Neuronal stem cell (in vitro differentiated cells): Measurements from ENCODE around the gene ISCA2.
A peak's percentile ranks its signal among the peaks of the same experiment; 100 is the strongest.

ENCODE experiments used
- DNase-seq: peaks from one replicate; pipeline ENCODE4 v3.0.0-alpha.2; 2013; ENCODE audit warnings: low spot score
- H2AFZ ChIP-seq: one replicate; pipeline ENCODE4 v1.6.1; 2013; ENCODE audit warnings: mild to moderate bottlenecking, low read length, inconsistent platforms
- H2AK5ac ChIP-seq: 2 replicates; pipeline ENCODE4 v1.6.1; 2013; ENCODE audit warnings: low read depth, mild to moderate bottlenecking, inconsistent platforms, low read length, moderate library complexity, mixed read lengths
- H2BK120ac ChIP-seq: 2 replicates; pipeline ENCODE4 v1.6.1; 2013; ENCODE audit warnings: low read depth, mild to moderate bottlenecking, inconsistent platforms, low read length, moderate library complexity, mixed read lengths
- H2BK12ac ChIP-seq: one replicate; pipeline ENCODE4 v1.6.1; 2013; ENCODE audit warnings: low read length, inconsistent platforms
- H2BK15ac ChIP-seq: 2 replicates; pipeline ENCODE4 v1.6.1; 2013; ENCODE audit warnings: mild to moderate bottlenecking, low read length, inconsistent platforms, mixed read lengths
- H2BK5ac ChIP-seq: one replicate; pipeline ENCODE4 v1.6.1; 2013; ENCODE audit warnings: inconsistent platforms, mild to moderate bottlenecking, low read length, moderate library complexity
- H3K14ac ChIP-seq: one replicate; pipeline ENCODE4 v1.6.1; 2013; ENCODE audit warnings: low read length, inconsistent platforms
- H3K18ac ChIP-seq: 2 replicates; pipeline ENCODE4 v1.6.1; 2013; ENCODE audit warnings: low read length, inconsistent platforms
- H3K23ac ChIP-seq: 2 replicates; pipeline ENCODE4 v1.6.1; 2013; ENCODE audit warnings: low read depth, mild to moderate bottlenecking, mixed read lengths, low read length, inconsistent platforms; ENCODE audit not compliant: poor library complexity
- H3K27ac ChIP-seq: replicated peaks from 3 replicates; pipeline ENCODE4 v1.5.1; 2013; ENCODE audit warnings: low read length, inconsistent platforms
- H3K27me3 ChIP-seq, 3 experiments: 2 replicates each; pipeline ENCODE4 v1.6.1; 2013; ENCODE audit warnings: low read length in 3 of 3, mild to moderate bottlenecking in 2 of 3, inconsistent platforms in 1 of 3, low read depth in 1 of 3, mixed read lengths in 1 of 3, moderate library complexity in 1 of 3; ENCODE audit not compliant: control insufficient read depth in 3 of 3, insufficient read depth in 3 of 3
- H3K36me3 ChIP-seq, 2 donors: replicated peaks in 1 of 2; 2 replicates each; pipeline ENCODE4 v1.6.1; 2013; ENCODE audit warnings: low read length in 2 of 2; ENCODE audit not compliant: control insufficient read depth in 2 of 2, insufficient read depth in 2 of 2
- H3K4ac ChIP-seq: 2 replicates; pipeline ENCODE4 v1.6.1; 2013; ENCODE audit warnings: inconsistent platforms, mild to moderate bottlenecking, low read length, moderate library complexity
- H3K4me1 ChIP-seq, 2 donors: 1 replicate in 1 of 2; 2 replicates in 1 of 2; pipeline ENCODE4 v1.6.1; 2013; ENCODE audit warnings: low read length in 2 of 2, low read depth in 1 of 2; ENCODE audit not compliant: control insufficient read depth in 2 of 2, insufficient read depth in 1 of 2
- H3K4me2 ChIP-seq: one replicate; pipeline ENCODE4 v1.6.1; 2013; ENCODE audit warnings: mild to moderate bottlenecking, low read length, inconsistent platforms; ENCODE audit not compliant: insufficient read depth, poor library complexity, severe bottlenecking
- H3K4me3 ChIP-seq, 2 donors: 2 replicates each; pipeline ENCODE4 v1.5.1; 2013; ENCODE audit warnings: low read length in 2 of 2, mild to moderate bottlenecking in 2 of 2, inconsistent platforms in 1 of 2, moderate library complexity in 1 of 2
- H3K79me1 ChIP-seq: one replicate; pipeline ENCODE4 v1.6.1; 2013; ENCODE audit warnings: low read depth, mild to moderate bottlenecking, inconsistent platforms, low read length, moderate library complexity
- H3K9ac ChIP-seq: one replicate; pipeline ENCODE4 v1.6.1; 2013; ENCODE audit warnings: mild to moderate bottlenecking, low read depth, low read length, inconsistent platforms; ENCODE audit not compliant: poor library complexity
- H3K9me3 ChIP-seq, 2 donors: replicated peaks in 1 of 2; 2 replicates each; pipeline versions ENCODE3 to v1.6.1; 2013; ENCODE audit warnings: low read length in 2 of 2, mild to moderate bottlenecking in 2 of 2, inconsistent platforms in 1 of 2, low read depth in 1 of 2, mixed read lengths in 1 of 2, moderate library complexity in 1 of 2; ENCODE audit not compliant: control insufficient read depth in 2 of 2, insufficient read depth in 1 of 2
- H4K8ac ChIP-seq: one replicate; pipeline ENCODE4 v1.6.1; 2013; ENCODE audit warnings: low read depth, mild to moderate bottlenecking, inconsistent platforms, low read length, moderate library complexity
- H4K91ac ChIP-seq: one replicate; pipeline ENCODE4 v1.6.1; 2013; ENCODE audit warnings: low read length, low read depth, mild to moderate bottlenecking, inconsistent platforms; ENCODE audit not compliant: poor library complexity
- WGBS, 2 donors: extraction: QIAGEN DNeasy Blood & Tissue Kit; methylation state at CpG; one replicate each; pipeline ENCODE4 v1.1.7; 2013; ENCODE audit warnings: missing lambda C conversion rate in 2 of 2, mixed read lengths in 1 of 2; ENCODE audit not compliant: insufficient read length in 2 of 2, insufficient replicate concordance in 1 of 2; ENCODE audit errors: extremely low coverage in 2 of 2; 5-methylcytosine and 5-hydroxymethylcytosine counted together

ISCA2 gene

DNA sequence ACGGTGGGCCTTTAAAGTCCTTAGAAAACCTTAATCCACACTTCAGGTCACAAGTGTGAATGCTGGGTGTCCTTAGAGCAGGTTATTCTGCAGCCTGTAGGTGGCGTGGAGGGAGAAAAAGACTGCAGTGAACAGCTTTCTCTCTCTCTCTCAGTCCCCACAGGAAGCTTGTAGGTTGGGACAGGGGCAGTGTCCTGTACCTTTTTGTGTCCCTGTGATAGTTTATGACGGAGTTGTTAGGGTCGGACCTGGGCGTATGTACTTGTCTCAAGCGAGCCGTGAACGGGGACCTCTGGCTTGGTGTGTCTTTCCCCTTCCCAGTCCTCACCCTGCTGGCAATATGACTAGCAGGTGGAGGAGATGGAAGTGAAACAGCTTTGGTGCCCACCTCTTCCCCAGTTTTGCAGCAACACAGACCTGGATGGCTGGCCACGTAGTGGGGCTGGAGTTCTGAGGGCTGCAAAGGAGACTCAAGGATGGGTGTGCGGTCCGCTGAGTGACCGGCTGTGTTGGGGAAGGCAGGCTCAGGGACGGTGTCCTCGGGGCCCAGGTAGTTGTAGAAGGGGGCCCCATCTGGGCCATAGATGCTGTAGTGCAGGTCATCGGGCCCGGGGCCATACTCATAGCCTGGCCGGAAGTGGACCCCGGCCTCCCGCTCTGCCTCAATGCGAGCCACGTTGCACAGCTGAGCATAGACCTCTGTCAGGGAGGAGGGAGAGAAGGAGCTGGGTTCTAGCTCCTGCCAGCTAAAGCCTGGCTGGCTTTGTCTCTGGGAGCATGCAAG lies 8.9 kb downstream of the ISCA2 start:
- Histone ChIP-seq H4K91ac (no peak overlapping the region), H2BK15ac (no peak overlapping the region), H3K23ac (no peak overlapping the region), H3K4me2 (no peak overlapping the region), H2AFZ (peak overlapping the region; percentile 37), H3K14ac (no peak overlapping the region), H3K4ac (no peak overlapping the region), H3K4me1 (peaks cover 12 to 17% of the 10 kb centered on the region in 2 donors), H2BK120ac (no peak overlapping the region), H3K27me3 (no peaks in the 10 kb centered on the region), H2BK5ac (no peak overlapping the region), H4K8ac (no peak overlapping the region), H3K79me1 (no peaks in the 10 kb centered on the region), H3K4me3 (no peak overlapping the region), H2BK12ac (no peak overlapping the region), H3K18ac (no peak overlapping the region), H3K9ac (no peak overlapping the region), H2AK5ac (peak overlapping the region; percentile 88), H3K27ac (no peak overlapping the region), H3K9me3 (no peaks in the 10 kb centered on the region), H3K36me3 (peaks cover 2 to 4% of the 10 kb centered on the region in 2 donors)
- WGBS, 2 donors: no CpG with 5 or more reads among the region's 21 CpGs
- no peak for DNase-seq

DNA sequence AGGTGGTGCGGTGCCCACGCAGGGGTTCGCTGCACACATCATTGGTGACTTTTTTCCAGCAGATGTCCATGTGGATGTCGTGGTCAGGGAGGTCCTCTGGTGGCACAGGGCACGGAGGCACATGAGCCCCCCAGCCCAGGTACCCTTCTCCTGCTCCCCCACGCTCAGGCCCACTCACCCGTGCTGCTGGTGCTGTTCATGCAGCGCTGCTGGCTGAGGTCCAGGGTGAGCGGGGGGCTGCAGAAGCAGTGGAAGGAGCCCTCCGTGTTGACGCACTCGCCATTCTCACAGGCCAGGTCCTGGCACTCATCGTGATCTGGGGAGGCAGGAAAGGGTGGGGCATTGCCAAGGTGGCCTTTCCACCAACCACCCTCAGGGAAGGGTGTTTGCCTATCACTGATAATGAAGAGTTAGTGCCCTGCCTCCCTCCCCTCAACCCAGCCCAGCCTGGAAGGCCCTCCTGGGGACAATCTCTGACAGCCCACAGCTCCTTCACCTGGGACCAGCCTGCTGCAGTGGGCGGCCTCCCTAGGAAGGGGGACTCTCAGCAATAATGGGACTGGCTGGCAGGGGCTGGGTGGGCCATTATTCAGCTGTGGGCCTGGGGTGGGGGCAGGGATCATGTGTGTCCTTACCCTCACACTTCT lies 9.8 kb downstream of the ISCA2 start:
- no peaks in the 10 kb centered on the region for H3K9me3 ChIP-seq
- H3K23ac ChIP-seq: peak overlapping the region; percentile 3
- H2BK15ac ChIP-seq: no peak overlapping the region
- H3K4me2 ChIP-seq: no peak overlapping the region
- H4K8ac ChIP-seq: no peak overlapping the region
- peak overlapping the region; percentile 60 for H3K9ac ChIP-seq
- peak overlapping the region; percentile 34 for H4K91ac ChIP-seq
- DNase-seq: no peak
- WGBS, 2 donors: no CpG with 5 or more reads among the region's 14 CpGs
- no peak overlapping the region for H3K4me3 ChIP-seq
- no peak overlapping the region for H2BK120ac ChIP-seq
- H2AFZ ChIP-seq: no peak overlapping the region
- no peaks in the 10 kb centered on the region for H3K36me3 ChIP-seq
- peak overlapping the region; percentile 36 for H2BK12ac ChIP-seq
- H3K4me1 ChIP-seq: peaks cover 12 to 17% of the 10 kb centered on the region in 2 donors
- H3K14ac ChIP-seq: peak overlapping the region; percentile 23
- H3K4ac ChIP-seq: no peak overlapping the region
- H2AK5ac ChIP-seq: peak overlapping the region; percentile 88
- no peak overlapping the region for H3K18ac ChIP-seq
- H3K79me1 ChIP-seq: no peaks in the 10 kb centered on the region
- no peaks in the 10 kb centered on the region for H3K27me3 ChIP-seq
- no peak overlapping the region for H2BK5ac ChIP-seq
- no peak overlapping the region for H3K27ac ChIP-seq

DNA sequence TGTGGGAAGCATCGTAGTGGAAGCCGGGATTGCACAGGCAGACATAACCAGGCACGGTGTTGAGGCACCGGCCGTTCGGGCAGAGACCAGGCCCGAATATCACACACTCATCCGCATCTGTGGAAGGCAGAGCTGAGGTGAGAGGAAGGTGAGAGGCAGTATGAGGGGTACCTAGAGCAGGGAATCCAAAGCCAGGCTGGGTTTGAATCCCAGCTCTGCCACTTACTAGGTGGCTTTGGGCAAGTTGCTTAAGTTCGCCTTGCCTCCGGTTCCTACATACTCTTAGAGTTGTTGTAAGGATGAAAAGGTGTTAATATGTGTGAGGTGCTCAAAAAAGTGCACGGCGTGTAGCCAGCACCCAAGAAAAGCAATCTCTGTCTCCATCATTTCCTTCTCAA lies 10.4 kb downstream of the ISCA2 start:
- H4K8ac ChIP-seq: no peak overlapping the region
- H3K4me2 ChIP-seq: no peak overlapping the region
- no peak overlapping the region for H2AFZ ChIP-seq
- H2BK5ac ChIP-seq: no peak overlapping the region
- H2AK5ac ChIP-seq: no peak overlapping the region
- H3K18ac ChIP-seq: no peak overlapping the region
- no peak overlapping the region for H2BK120ac ChIP-seq
- WGBS, 2 donors: no CpG with 5 or more reads among the region's 12 CpGs
- no peaks in the 10 kb centered on the region for H3K9me3 ChIP-seq
- no peak overlapping the region for H3K4ac ChIP-seq
- H3K14ac ChIP-seq: no peak overlapping the region
- H3K79me1 ChIP-seq: no peaks in the 10 kb centered on the region
- no peak overlapping the region for H3K9ac ChIP-seq
- no peak overlapping the region for H2BK12ac ChIP-seq
- H3K4me3 ChIP-seq: no peak overlapping the region
- H4K91ac ChIP-seq: no peak overlapping the region
- H3K36me3 ChIP-seq: no peaks in the 10 kb centered on the region
- no peak overlapping the region for H2BK15ac ChIP-seq
- no peak overlapping the region for H3K23ac ChIP-seq
- H3K27me3 ChIP-seq: no peaks in the 10 kb centered on the region
- H3K27ac ChIP-seq: no peak overlapping the region
- DNase-seq: no peak
- H3K4me1 ChIP-seq: peaks cover 12 to 22% of the 10 kb centered on the region in 2 donors

DNA sequence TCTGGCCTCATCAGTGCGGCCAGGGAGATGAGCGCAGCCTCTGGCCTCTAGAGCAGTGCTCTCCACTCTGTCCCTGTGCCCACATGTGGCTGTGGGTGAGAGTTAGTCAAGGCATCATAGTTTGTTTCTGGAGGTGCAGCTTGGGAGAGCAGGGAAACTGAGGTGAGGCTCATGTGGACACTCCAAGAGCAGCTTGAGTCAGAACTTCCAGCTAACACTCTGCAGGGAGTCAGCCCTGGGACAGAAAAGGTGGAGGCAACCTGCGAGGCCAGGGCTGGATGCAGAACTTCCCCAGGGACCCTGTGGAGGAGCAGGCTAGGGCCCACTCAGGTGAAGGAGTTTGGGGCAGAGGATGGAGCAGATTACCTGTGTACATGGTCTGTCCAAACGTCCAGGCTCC lies 10.8 kb downstream of the ISCA2 start:
- Histone ChIP-seq H3K23ac (no peak overlapping the region), H3K9ac (peak overlapping the region; percentile 71), H3K27ac (no peak overlapping the region), H3K4ac (no peak overlapping the region), H3K9me3 (no peaks in the 10 kb centered on the region), H2AK5ac (no peak overlapping the region), H3K4me2 (no peak overlapping the region), H3K27me3 (no peaks in the 10 kb centered on the region), H3K18ac (no peak overlapping the region), H2BK5ac (no peak overlapping the region), H3K14ac (no peak overlapping the region), H2AFZ (no peak overlapping the region), H4K91ac (no peak overlapping the region), H2BK120ac (no peak overlapping the region), H2BK15ac (no peak overlapping the region), H2BK12ac (no peak overlapping the region), H3K4me1 (peaks cover 12 to 25% of the 10 kb centered on the region in 2 donors), H3K79me1 (no peaks in the 10 kb centered on the region), H3K4me3 (no peak overlapping the region), H4K8ac (no peak overlapping the region), H3K36me3 (no peaks in the 10 kb centered on the region)
- no CpG with 5 or more reads among the region's 4 CpGs for WGBS, 2 donors
- DNase-seq: no peak
